SU-DHL-6 (cell line): Measurements from ENCODE around the gene KRT36.

Experiments used
- H2AFZ ChIP-seq: fragments of 200-600 bp; sonication (generic); 2 replicates; pipeline ENCODE4 v1.6.1; 2014; ENCODE audit warnings: low read depth, mild to moderate bottlenecking, moderate library complexity, mixed read lengths, antibody characterized with exemption, low read length; ENCODE audit not compliant: severe bottlenecking
- H3F3A ChIP-seq: fragments of 200-600 bp; shearing (Covaris generic); 2 replicates; pipeline ENCODE4 v1.6.0; 2016; ENCODE audit warnings: antibody characterized with exemption, mild to moderate bottlenecking; ENCODE audit not compliant: insufficient read depth
- H3K27ac ChIP-seq: fragments of 200-600 bp; sonication (generic); 2 replicates; pipeline ENCODE4 v1.5.1; 2016; ENCODE audit warnings: low read depth, mild to moderate bottlenecking, low read length, moderate library complexity, mixed read lengths
- H3K27me3 ChIP-seq: fragments of 200-600 bp; sonication (generic), shearing (Covaris generic); 2 replicates; pipeline ENCODE4 v1.6.0; 2014; ENCODE audit warnings: mild to moderate bottlenecking, low read length
- H3K36me3 ChIP-seq: fragments of 200-600 bp; sonication (generic); 2 replicates; pipeline ENCODE4 v1.6.1; 2014; ENCODE audit warnings: mild to moderate bottlenecking, low read length, mixed read lengths
- H3K4me2 ChIP-seq: fragments of 300-600, 200-600 bp; shearing (Covaris generic), sonication (generic); 2 replicates; pipeline ENCODE4 v1.6.0; 2014; ENCODE audit warnings: low read length, low read depth, mild to moderate bottlenecking; ENCODE audit not compliant: poor library complexity, severe bottlenecking
- H3K4me3 ChIP-seq: fragments of 200-600 bp; sonication (generic); 2 replicates; pipeline ENCODE4 v1.5.1; 2014; ENCODE audit warnings: antibody characterized with exemption, low read length, mild to moderate bottlenecking, mixed read lengths; ENCODE audit not compliant: insufficient read depth, poor library complexity, severe bottlenecking
- H3K79me2 ChIP-seq: fragments of 200-600 bp; sonication (generic); 2 replicates; pipeline ENCODE4 v1.6.1; 2014; ENCODE audit warnings: mild to moderate bottlenecking, low read length, moderate library complexity; ENCODE audit not compliant: insufficient read depth
- H3K9ac ChIP-seq: fragments of 200-600 bp; sonication (generic); 2 replicates; pipeline ENCODE4 v1.7.0; 2014; ENCODE audit warnings: mild to moderate bottlenecking, low read length
- H3K9me2 ChIP-seq: fragments of 200-600 bp; sonication (generic); replicated peaks from 2 replicates; pipeline ENCODE4 v1.6.1; 2014; ENCODE audit warnings: low read length; ENCODE audit not compliant: insufficient read depth
- H3K9me3 ChIP-seq: fragments of 200-600 bp; sonication (generic); 2 replicates; pipeline ENCODE4 v1.6.1; 2014; ENCODE audit warnings: low read length, mixed read lengths; ENCODE audit not compliant: insufficient read depth
- H4K20me1 ChIP-seq: fragments of 200-600 bp; sonication (generic); 2 replicates; pipeline ENCODE4 v1.6.1; 2014; ENCODE audit warnings: low read depth, mild to moderate bottlenecking, antibody characterized with exemption, low read length, moderate library complexity, mixed read lengths
- CTCF ChIP-seq: fragments of 200-600 bp; sonication (generic); IDR thresholded peaks from one replicate; pipeline ENCODE4 v1.5.1; 2017; ENCODE audit warnings: antibody characterized with exemption, mild to moderate bottlenecking, low read length, moderate library complexity; ENCODE audit not compliant: insufficient read depth, poor library complexity, severe bottlenecking
- EZH2phosphoT487 ChIP-seq: fragments of 200-600 bp; sonication (generic), shearing (Covaris generic); conservative IDR thresholded peaks from 2 replicates; pipeline ENCODE4 v1.6.1; 2018; ENCODE audit warnings: mild to moderate bottlenecking, antibody characterized with exemption, low read length, moderate library complexity, mixed read lengths

Gene KRT36

GRCh38 chr17:41492351-41492750, 2.6 kb upstream of the KRT36 start:
- no peaks in the 10 kb centered on the region for H3K9me2 ChIP-seq

DNA sequence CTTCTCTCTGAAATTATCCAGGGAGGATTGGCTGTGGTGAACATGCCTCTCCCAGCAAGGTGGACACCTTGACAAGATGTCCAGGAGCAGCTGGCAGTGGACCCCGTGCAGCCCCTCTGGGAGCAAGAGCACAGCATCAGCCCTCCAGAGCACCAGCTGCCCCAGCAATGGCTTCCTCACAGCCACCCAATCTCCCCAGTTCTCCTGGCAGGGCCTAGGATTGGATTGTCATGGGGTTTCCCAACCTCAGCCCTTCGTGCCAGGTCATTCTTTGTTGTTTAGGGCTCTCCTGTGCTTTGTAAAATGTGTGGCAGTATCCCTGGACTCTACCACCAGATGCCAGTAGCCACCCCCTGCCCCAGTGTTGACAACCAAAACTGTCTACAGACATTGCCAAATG, 1.8 kb upstream of the KRT36 start:
- H3K9me2 ChIP-seq, result no peaks in the 10 kb centered on the region
- H3K36me3 ChIP-seq, result no peaks in the 10 kb centered on the region
- no peak overlapping the region for H3K4me2 ChIP-seq
- H2AFZ ChIP-seq, result no peak overlapping the region
- H3K9me3 ChIP-seq, result no peaks in the 10 kb centered on the region
- no peak overlapping the region for H3K27ac ChIP-seq
- H3F3A ChIP-seq, result no peaks in the 10 kb centered on the region
- no peaks in the 10 kb centered on the region for H3K27me3 ChIP-seq
- no peak for TF ChIP-seq CTCF
- TF ChIP-seq EZH2phosphoT487, result no peak
- no peaks in the 10 kb centered on the region for H3K79me2 ChIP-seq
- H3K9ac ChIP-seq, result no peak overlapping the region
- H4K20me1 ChIP-seq, result no peaks in the 10 kb centered on the region
- no peak overlapping the region for H3K4me3 ChIP-seq

More at GRCh38 chr17:41492351-41492750, 2.6 kb upstream of the KRT36 start:
- no peak for TF ChIP-seq EZH2phosphoT487
- TF ChIP-seq CTCF, result no peak
- Histone ChIP-seq H3K27me3 (no peaks in the 10 kb centered on the region), H3K27ac (no peak overlapping the region), H3K79me2 (no peaks in the 10 kb centered on the region), H3K36me3 (no peaks in the 10 kb centered on the region), H2AFZ (no peak overlapping the region), H3K4me2 (no peak overlapping the region), H3F3A (no peaks in the 10 kb centered on the region), H3K9me3 (no peaks in the 10 kb centered on the region), H3K9ac (no peak overlapping the region), H4K20me1 (no peaks in the 10 kb centered on the region), H3K4me3 (no peak overlapping the region)

DNA sequence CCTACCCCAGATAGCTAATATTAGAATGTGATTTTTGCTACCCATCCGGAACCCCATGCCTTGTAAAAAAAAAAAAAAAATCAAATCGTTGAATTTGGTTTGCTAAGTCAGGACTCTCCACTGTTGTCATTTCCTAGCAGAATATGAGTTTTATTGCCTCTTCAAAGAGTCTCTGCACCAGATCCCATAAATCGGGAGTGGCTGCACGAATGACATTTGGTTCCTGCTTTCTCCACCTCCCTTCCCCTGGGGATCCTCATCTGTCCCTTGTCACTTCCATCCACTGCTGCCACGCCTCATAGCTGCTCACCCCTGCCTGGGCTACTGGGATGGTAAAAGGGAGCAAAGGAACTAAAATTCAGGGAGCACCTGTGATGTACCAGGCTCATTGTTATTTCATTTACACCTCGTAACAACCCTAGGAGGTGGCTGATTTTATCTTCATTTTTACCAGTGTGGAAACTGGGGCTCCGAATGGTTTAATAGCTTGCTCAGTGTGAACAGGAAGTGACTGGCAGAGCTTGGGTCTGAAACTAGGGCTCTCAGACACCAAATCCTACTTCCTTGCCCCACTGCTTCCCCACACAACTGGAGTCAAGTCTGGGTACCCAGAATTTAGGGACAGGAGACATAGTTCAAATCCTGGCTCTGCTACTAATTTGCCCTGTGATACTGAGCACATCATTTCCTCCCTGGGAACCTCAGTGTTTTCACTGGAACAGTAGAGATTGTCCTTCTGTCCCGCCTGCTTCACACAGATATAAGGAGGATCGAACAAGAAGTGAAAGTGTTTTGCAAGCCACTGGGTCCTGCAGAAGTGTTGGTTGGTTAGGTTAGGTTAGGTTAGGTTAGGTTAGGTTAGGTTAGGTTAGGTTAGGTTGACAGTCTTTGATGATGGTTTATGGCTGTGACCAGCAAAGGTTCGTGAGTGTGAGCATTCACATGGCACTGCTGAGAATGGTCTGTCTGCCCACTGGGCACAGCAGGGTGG, 585 bp upstream of the KRT36 start:
- no peak for TF ChIP-seq CTCF
- no peak for TF ChIP-seq EZH2phosphoT487
- no peaks in the 10 kb centered on the region for H3K9me3 ChIP-seq
- H3K9me2 ChIP-seq, result no peaks in the 10 kb centered on the region
- no peak overlapping the region for H2AFZ ChIP-seq
- H3K27me3 ChIP-seq, result no peaks in the 10 kb centered on the region
- no peak overlapping the region for H3K4me3 ChIP-seq
- no peak overlapping the region for H3K4me2 ChIP-seq
- no peak overlapping the region for H3K9ac ChIP-seq
- H3K79me2 ChIP-seq, result no peaks in the 10 kb centered on the region
- H3K27ac ChIP-seq, result no peak overlapping the region
- no peaks in the 10 kb centered on the region for H3K36me3 ChIP-seq
- H3F3A ChIP-seq, result no peaks in the 10 kb centered on the region
- no peaks in the 10 kb centered on the region for H4K20me1 ChIP-seq
